HG03108 (cell line): ENCODE results near the gene DZIP1.
"Not testable (repeated sequence)": the region's sequence is repeated elsewhere in the genome, so short reads cannot be mapped to it uniquely, and the experiment has no call there.

Source experiments
- ATAC-seq: cut with Tn5 transposase; IDR thresholded peaks from one replicate; pipeline ENCODE4 v1.9.1; 2021; ENCODE audit warnings: moderate library complexity; ENCODE audit not compliant: unreplicated experiment

Gene DZIP1

GRCh38 chr13:95644601-95645052 is at the start of gene DZIP1:
DZIP1 (minus strand) TSS chr13:95644706; CDS start chr13:95642029, 2,677 bp downstream.
- no peak for ATAC-seq

DNA sequence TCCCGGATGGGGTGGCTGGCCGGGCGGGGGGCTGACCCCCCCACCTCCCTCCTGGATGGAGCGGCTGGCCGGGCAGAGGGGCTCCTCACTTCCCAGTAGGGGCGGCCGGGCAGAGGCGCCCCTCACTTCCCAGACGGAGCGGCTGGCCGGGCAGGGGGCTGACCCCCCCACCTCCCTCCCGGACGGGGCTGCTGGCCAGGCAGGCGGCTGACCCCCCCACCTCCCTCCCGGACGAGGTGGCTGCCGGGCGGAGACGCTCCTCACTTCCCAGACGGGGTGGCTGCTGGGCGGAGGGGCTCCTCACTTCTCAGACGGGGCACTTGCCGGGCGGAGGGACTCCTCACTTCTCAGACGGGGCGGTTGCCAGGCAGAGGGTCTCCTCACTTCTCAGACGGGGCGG is 46.5 kb upstream of the DZIP1 start:
- not testable (repeated sequence) for ATAC-seq

DNA sequence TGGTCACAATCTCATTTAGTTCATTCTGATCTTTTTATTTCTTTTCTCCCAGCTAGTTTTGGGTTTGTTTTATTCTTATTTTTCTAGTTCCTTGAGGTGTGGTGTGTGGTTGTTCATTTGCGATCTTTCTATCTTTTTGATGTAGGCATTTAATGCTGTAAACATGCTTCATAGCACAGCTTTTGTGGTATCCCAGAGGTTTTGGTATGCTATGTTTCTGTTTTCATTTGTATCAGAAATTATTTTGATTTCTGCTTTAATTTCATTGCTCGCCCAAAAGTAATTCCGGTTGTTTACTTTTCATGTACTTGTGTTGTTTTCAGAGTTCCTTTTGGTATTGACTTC is 45.0 kb upstream of the DZIP1 start:
- no peak for ATAC-seq

- ATAC-seq: not testable (repeated sequence)
Measured at GRCh38 chr13:95684960-95685359, 40.5 kb upstream of the DZIP1 start.

- ATAC-seq: no peak
Measured at GRCh38 chr13:95684418-95684817, 39.9 kb upstream of the DZIP1 start.

- ATAC-seq: no peak
Measured at GRCh38 chr13:95679722-95680121, 35.2 kb upstream of the DZIP1 start.

GRCh38 chr13:95678967-95679366 is 34.5 kb upstream of the DZIP1 start:
- no peak for ATAC-seq

DNA sequence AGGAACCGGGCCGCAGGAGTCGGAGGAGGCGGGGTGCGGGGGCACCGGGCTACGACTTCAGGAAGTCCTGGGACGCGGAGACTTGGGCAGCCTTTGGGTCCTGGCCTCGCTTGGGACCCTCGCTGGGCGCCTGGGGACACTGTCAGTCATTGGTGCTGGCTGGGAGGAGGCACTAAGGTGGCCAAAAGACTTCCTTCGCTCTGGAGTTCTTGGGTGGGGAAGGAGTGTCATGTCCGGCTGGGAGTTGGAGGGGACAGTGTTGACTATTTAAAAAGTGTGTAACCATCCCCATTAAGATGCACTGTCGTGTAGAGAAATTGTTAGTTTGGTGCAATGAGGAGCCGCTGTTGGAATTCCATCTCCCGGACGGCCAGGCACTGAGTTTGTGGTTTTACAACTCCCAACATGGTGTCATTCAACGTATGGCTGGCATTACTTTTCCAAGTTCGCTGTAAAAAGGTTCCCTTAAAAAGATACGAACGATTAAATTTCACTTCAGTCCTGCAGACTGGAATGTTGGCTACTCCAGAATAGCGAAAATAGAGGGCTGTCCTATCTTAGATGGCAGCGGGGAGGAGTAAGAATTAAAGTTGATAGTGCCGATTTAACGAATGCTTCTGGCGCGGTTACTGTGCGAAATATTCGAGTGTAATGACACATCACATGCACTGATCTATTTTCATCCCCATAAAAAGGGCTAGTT is 33.2 kb upstream of the DZIP1 start:
- ATAC-seq: no peak

GRCh38 chr13:95676762-95677563 is 32.5 kb upstream of the DZIP1 start, which contains the start of gene DNAJC3:
DNAJC3 (plus strand) TSS chr13:95677139; CDS start chr13:95677256, 117 bp downstream.
- peak; percentile 96 for ATAC-seq

- no peak for ATAC-seq
Measured at GRCh38 chr13:95676105-95676761, 31.7 kb upstream of the DZIP1 start.

DNA sequence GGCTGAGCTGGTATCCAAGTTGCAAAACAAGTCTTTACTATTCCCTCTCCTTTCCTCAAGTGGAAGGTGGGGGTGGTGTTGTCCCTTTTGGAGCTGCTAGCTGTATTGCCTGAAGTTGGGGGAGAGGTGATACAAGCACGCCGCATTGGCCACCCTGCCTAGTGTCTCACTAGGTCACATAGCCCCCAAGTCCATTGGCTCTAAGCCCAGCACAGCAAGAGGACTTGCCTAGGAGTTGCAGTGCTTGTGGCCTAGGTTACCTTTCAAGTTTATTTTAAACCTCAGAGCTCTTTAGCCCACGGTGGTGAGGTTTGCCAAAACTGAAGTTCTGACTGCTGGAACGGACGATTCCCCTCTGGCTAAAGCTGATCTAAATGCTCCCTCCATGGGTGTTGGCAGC is 27.1 kb upstream of the DZIP1 start:
- ATAC-seq: no peak

GRCh38 chr13:95667235-95667634 is 22.7 kb upstream of the DZIP1 start:
- ATAC-seq: not testable (repeated sequence)

- ATAC-seq: no peak
Measured at GRCh38 chr13:95660981-95661581, 16.6 kb upstream of the DZIP1 start.

GRCh38 chr13:95659500-95659899 is 15.0 kb upstream of the DZIP1 start:
- no peak for ATAC-seq

GRCh38 chr13:95656386-95657015 is 12.0 kb upstream of the DZIP1 start:
- ATAC-seq: no peak

DNA sequence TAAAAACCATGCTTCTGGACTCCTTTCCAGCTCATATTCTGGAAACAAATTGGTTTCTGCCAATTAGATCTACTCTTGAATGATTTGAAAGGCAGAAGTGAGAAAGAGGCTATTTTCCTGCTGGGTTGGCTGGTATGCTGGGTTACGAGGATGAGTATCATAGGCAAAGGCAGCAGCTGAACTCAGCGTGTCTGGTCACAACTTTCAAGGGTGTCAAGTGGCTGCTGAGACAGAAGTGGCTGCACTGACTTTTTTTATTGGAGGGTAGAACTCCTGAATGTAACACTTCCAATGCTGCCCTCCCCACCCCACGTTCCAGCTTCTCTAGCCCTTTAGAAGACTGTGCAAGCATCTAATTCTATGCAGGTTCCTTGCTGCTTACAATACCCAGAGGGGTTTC is 8.3 kb upstream of the DZIP1 start:
- ATAC-seq: no peak

DNA sequence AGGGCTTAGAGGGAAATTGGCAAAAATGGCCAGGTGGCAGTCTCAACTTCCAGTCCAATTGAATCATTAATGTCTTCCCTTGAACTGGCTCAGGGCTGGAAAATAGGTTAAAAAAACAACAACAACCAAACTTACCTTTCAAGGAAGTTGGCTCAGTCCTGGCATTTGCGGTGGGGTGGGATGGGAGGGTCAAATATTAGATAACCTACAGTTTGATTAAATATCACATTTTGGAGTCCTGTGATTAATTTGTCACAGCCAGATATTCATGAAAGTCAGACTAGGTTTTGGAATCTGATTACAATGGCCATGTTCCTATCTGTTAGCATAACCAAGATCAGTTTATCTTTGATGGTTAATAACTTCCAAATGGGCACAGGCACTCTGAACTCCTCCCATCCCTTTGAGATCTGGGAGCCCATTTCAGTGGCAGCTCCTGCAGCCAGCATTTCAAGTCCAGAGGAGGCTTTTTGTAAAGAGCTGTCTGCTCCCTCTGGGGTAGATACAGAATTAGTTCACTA is 7.8 kb upstream of the DZIP1 start:
- ATAC-seq: no peak

DNA sequence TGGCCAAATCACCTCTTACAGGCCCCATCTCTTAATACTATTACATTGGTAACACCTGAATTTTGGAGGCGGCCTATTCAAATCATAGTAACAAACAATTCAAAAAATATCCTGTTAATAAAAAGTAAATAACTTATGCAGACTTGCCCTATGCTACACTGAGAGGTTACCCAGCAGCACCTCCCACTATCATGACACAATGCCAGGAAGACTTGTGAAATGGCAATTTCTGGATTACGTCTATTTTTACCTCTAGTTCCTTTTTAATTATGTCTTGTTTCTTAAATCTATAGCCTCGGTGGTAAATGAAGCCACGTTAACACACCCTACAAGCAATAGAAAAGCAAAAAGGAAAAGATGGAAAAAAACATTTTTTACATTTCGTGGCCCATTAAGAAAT is 6.2 kb upstream of the DZIP1 start:
- ATAC-seq: no peak

DNA sequence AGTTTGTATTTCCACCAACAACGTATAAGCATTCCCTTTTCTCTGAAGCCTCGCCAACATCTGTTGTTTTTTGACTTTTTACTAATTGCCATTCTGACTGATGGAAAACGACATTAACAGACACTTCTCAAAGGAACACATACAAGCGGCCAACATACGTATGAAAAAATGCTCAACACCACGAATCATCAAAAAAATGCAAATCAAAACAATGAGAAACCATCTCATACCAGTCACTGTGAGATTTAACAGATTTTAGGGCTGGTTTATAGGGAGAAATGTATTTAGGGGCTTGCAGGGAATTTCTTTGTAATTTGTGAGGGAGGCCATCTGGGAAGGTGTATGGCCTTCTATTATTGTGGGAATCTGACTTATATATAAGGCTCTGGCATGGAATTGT is 2.8 kb upstream of the DZIP1 start:
- no peak for ATAC-seq

- no peak for ATAC-seq
Measured at GRCh38 chr13:95643936-95644598, 439 bp downstream of the DZIP1 start.
